HG02938 (cell line): ENCODE results near the gene CFAP44.
"Not testable (repeated sequence)": the region's sequence is repeated elsewhere in the genome, so short reads cannot be mapped to it uniquely, and the experiment has no call there.

Source experiments
- ATAC-seq: cut with Tn5 transposase; IDR thresholded peaks from one replicate; pipeline ENCODE4 v1.9.1; 2021; ENCODE audit warnings: mild to moderate bottlenecking, moderate library complexity; ENCODE audit not compliant: unreplicated experiment

CFAP44 gene

GRCh38 chr3:113441051-113441770 lies at the start of gene CFAP44:
Gene CFAP44, minus strand, starts transcription at chr3:113441493. Its CDS starts 7,829 bp downstream, at chr3:113433664.
- no peak for ATAC-seq

GRCh38 chr3:113485161-113485609 lies 43.9 kb upstream of the CFAP44 start:
- no peak for ATAC-seq

- ATAC-seq, result no peak
These were observed 27.2 kb upstream of the CFAP44 start for GRCh38 chr3:113468539-113468938.

GRCh38 chr3:113461488-113461887 lies 20.2 kb upstream of the CFAP44 start:
- ATAC-seq, result no peak

- ATAC-seq, result not testable (repeated sequence)
These were observed 17.3 kb upstream of the CFAP44 start for GRCh38 chr3:113458554-113458953.

- no peak for ATAC-seq
These were observed 14.2 kb upstream of the CFAP44 start for GRCh38 chr3:113455446-113455845.

GRCh38 chr3:113454630-113455029 lies 13.3 kb upstream of the CFAP44 start:
- no peak for ATAC-seq

GRCh38 chr3:113454057-113454456 lies 12.8 kb upstream of the CFAP44 start:
- no peak for ATAC-seq

- no peak for ATAC-seq
These were observed 9.6 kb upstream of the CFAP44 start for GRCh38 chr3:113450911-113451310.

- no peak for ATAC-seq
These were observed 1.7 kb downstream of the CFAP44 start for GRCh38 chr3:113439606-113440005.

- no peak for ATAC-seq
These were observed 3.1 kb downstream of the CFAP44 start for GRCh38 chr3:113438224-113438623.

GRCh38 chr3:113437411-113437810 lies 3.9 kb downstream of the CFAP44 start:
- no peak for ATAC-seq

- no peak for ATAC-seq
These were observed 4.5 kb downstream of the CFAP44 start for GRCh38 chr3:113436809-113437208.

GRCh38 chr3:113431811-113432210 lies 9.5 kb downstream of the CFAP44 start:
- no peak for ATAC-seq

- no peak for ATAC-seq
These were observed 12.7 kb downstream of the CFAP44 start for GRCh38 chr3:113428581-113428980.

GRCh38 chr3:113423699-113424098 lies 17.6 kb downstream of the CFAP44 start:
- peak; percentile 54 for ATAC-seq

- no peak for ATAC-seq
These were observed 20.2 kb downstream of the CFAP44 start for GRCh38 chr3:113421082-113421481.

- no peak for ATAC-seq
These were observed 31.6 kb downstream of the CFAP44 start for GRCh38 chr3:113409676-113410075.

GRCh38 chr3:113405180-113405579 lies 36.1 kb downstream of the CFAP44 start:
- ATAC-seq, result no peak

- no peak for ATAC-seq
These were observed 36.7 kb downstream of the CFAP44 start for GRCh38 chr3:113404637-113405036.
